GM12878 (cell line): ENCODE results near the gene SPATA18. TPM values are rescaled to one million over a fixed set of nuclear protein-coding genes. Genes with fewer than 3 reads are reported as not detected.
A peak's percentile ranks its signal among the peaks of the same experiment; 100 is the strongest.

Experiments
- ATAC-seq: fragments of 200-7000 bp; cut with Tn5 transposase; 3 replicates; pipeline ENCODE4 v1.9.1; 2020; ENCODE audit warnings: mild to moderate bottlenecking, moderate library complexity
- BruUV-seq: library from RNA; stranded (reverse); fragments of 400-500 nt; replicated peaks from 2 replicates; lab custom pipeline; 2021; lab: Mats Ljungman, UMichigan
- CTCF ChIA-PET: fragments of 300-600 bp; sonication (Branson Sonifier 250); formaldehyde crosslinking; extraction: SDS; loops from one replicate; lab custom pipeline; 2021; ENCODE audit warnings: inconsistent platforms; lab: Yijun Ruan, JAX
- POLR2A ChIA-PET: fragments of 350-600 bp; formaldehyde crosslinking; extraction: SDS; loops from one replicate; lab custom pipeline; 2021; ENCODE audit warnings: inconsistent platforms; lab: Charles Lee
- RAD21 ChIA-PET: fragments of 300-600 bp; sonication (Branson Sonifier 250); formaldehyde crosslinking; loops from one replicate; lab custom pipeline; 2023; ENCODE audit warnings: antibody characterized with exemption; ENCODE audit not compliant: unreplicated experiment; lab: Charles Lee
- SMC1A ChIA-PET: fragments of 300-600 bp; sonication (Branson Sonifier 250); formaldehyde crosslinking; loops from one replicate; lab custom pipeline; 2023; ENCODE audit not compliant: unreplicated experiment, uncharacterized antibody; lab: Charles Lee
- DNase-seq: peaks from one replicate; pipeline ENCODE4 v3.0.0-alpha.2; 2011; ENCODE audit warnings: low read depth, low spot score
- FAIRE-seq: peaks from 3 replicates; lab custom pipeline; 2011; peaks lifted over from hg19 to GRCh38; lab: Jason Lieb, UNC
- H2AFZ ChIP-seq: 2 replicates; pipeline ENCODE4 v1.6.0; 2011; ENCODE audit warnings: low read depth, low read length, control low read depth; ENCODE audit not compliant: control insufficient read depth
- H3K27ac ChIP-seq: 2 replicates; pipeline ENCODE4 v1.5.1; 2011; ENCODE audit warnings: control low read depth; ENCODE audit not compliant: control insufficient read depth, insufficient read depth
- H3K27me3 ChIP-seq, 2 experiments: replicated peaks in 1 of 2; 2 replicates each; pipeline versions ENCODE4 v1.6.0 to v1.6.1; 2011; ENCODE audit warnings: low read length in 1 of 2; ENCODE audit not compliant: control insufficient read depth in 2 of 2, insufficient read depth in 2 of 2
- H3K36me3 ChIP-seq, 2 experiments: 2 replicates each; pipeline ENCODE4 v1.5.1; 2011; ENCODE audit warnings: low read length in 1 of 2; ENCODE audit not compliant: control insufficient read depth in 2 of 2, insufficient read depth in 2 of 2
- H3K4me1 ChIP-seq: 2 replicates; pipeline ENCODE4 v1.6.1; 2011; ENCODE audit warnings: mild to moderate bottlenecking, low read length, moderate library complexity, mixed read lengths; ENCODE audit not compliant: control insufficient read depth, insufficient read depth
- H3K4me2 ChIP-seq: 2 replicates; pipeline ENCODE4 v1.6.0; 2011; ENCODE audit warnings: control low read depth; ENCODE audit not compliant: control insufficient read depth, insufficient read depth
- H3K4me3 ChIP-seq: fragments of 200-600 bp; sonication (generic); 2 replicates; pipeline ENCODE4 v1.5.1; 2016
- H3K79me2 ChIP-seq: 2 replicates; pipeline ENCODE4 v1.6.0; 2011; ENCODE audit warnings: low read length; ENCODE audit not compliant: control insufficient read depth, insufficient read depth
- H3K9ac ChIP-seq: 2 replicates; pipeline ENCODE4 v1.8.0; 2011; ENCODE audit warnings: low read length, control low read depth, mixed read lengths; ENCODE audit not compliant: control insufficient read depth, insufficient read depth
- H3K9me3 ChIP-seq: replicated peaks from 3 replicates; pipeline ENCODE4 v1.5.1; 2011; ENCODE audit warnings: mild to moderate bottlenecking, low read length; ENCODE audit not compliant: control insufficient read depth, insufficient read depth
- H4K20me1 ChIP-seq: 2 replicates; pipeline ENCODE4 v1.6.0; 2011; ENCODE audit not compliant: control insufficient read depth, insufficient read depth
- ATF2 ChIP-seq: IDR thresholded peaks from 2 replicates; pipeline ENCODE4 v1.6.1; 2012; ENCODE audit warnings: low read length, inconsistent platforms
- ATF7 ChIP-seq: fragments of 450-650 bp; IDR thresholded peaks from 2 replicates; pipeline ENCODE4 v1.6.1; 2016; ENCODE audit warnings: low read depth, mild to moderate bottlenecking
- CEBPB ChIP-seq, 2 experiments: fragments of 150-350 bp in 1 of 2; IDR thresholded peaks; 2 replicates each; pipeline ENCODE4 v1.6.1; 2012 to 2014; ENCODE audit warnings: low read depth in 2 of 2, low read length in 2 of 2, borderline replicate concordance in 1 of 2, inconsistent platforms in 1 of 2
- CREB1 ChIP-seq: IDR thresholded peaks from 2 replicates; pipeline ENCODE4 v1.6.1; 2012; ENCODE audit warnings: low read depth, mild to moderate bottlenecking, inconsistent platforms
- EP300 ChIP-seq, 2 experiments: fragments of 150-350 bp in 1 of 2; IDR thresholded peaks; 2 replicates each; pipeline ENCODE4 v1.6.1; 2011 to 2012; ENCODE audit warnings: low read depth in 2 of 2, low read length in 2 of 2, borderline replicate concordance in 1 of 2, improper control_type of control experiment in 1 of 2, inconsistent platforms in 1 of 2; ENCODE audit not compliant: control insufficient read depth in 1 of 2
- HDAC6 ChIP-seq: fragments of 200-600 bp; sonication (generic); IDR thresholded peaks from one replicate; pipeline ENCODE4 v1.8.0; 2017; ENCODE audit warnings: antibody characterized with exemption; ENCODE audit not compliant: unreplicated experiment
- IRF3 ChIP-seq: fragments of 450-650 bp; IDR thresholded peaks from 2 replicates; pipeline ENCODE4 v1.6.1; 2014; ENCODE audit warnings: mild to moderate bottlenecking
- JUNB ChIP-seq: IDR thresholded peaks from 2 replicates; pipeline ENCODE4 v1.6.1; 2016; ENCODE audit warnings: antibody characterized with exemption, mild to moderate bottlenecking
- JUND ChIP-seq: IDR thresholded peaks from 2 replicates; pipeline ENCODE4 v1.6.1; 2012; ENCODE audit warnings: low read depth, mild to moderate bottlenecking, low read length, improper control_type of control experiment, moderate library complexity
- MEF2B ChIP-seq: fragments of 450-650 bp; IDR thresholded peaks from 2 replicates; pipeline ENCODE4 v1.6.1; 2018; ENCODE audit warnings: mild to moderate bottlenecking, moderate library complexity; ENCODE audit not compliant: partially characterized antibody, poor library complexity, severe bottlenecking
- MYC ChIP-seq: IDR thresholded peaks from 2 replicates; pipeline ENCODE4 v1.6.1; 2011; ENCODE audit warnings: mild to moderate bottlenecking, low read length, moderate library complexity, inconsistent platforms; ENCODE audit not compliant: insufficient read depth, insufficient replicate concordance, insufficient read length, severe bottlenecking
- NBN ChIP-seq: fragments of 450-650 bp; IDR thresholded peaks from 2 replicates; pipeline ENCODE4 v1.6.1; 2016
- SKIL ChIP-seq: fragments of 450-650 bp; IDR thresholded peaks from 2 replicates; pipeline ENCODE4 v1.6.1; 2017; ENCODE audit warnings: mild to moderate bottlenecking, low read depth, inconsistent platforms; ENCODE audit not compliant: poor library complexity, severe bottlenecking
- SMAD5 ChIP-seq: IDR thresholded peaks from 2 replicates; pipeline ENCODE4 v1.6.1; 2016; ENCODE audit warnings: antibody characterized with exemption, low read depth
- SRF ChIP-seq, 2 experiments: IDR thresholded peaks; 2 replicates each; pipeline ENCODE4 v1.6.1; 2011; ENCODE audit warnings: low read depth in 2 of 2, low read length in 2 of 2, mild to moderate bottlenecking in 1 of 2, moderate library complexity in 1 of 2
- TCF7 ChIP-seq: IDR thresholded peaks from 2 replicates; pipeline ENCODE4 v1.6.1; 2014; ENCODE audit warnings: antibody characterized with exemption, borderline replicate concordance
- YBX1 ChIP-seq: fragments of 450-650 bp; IDR thresholded peaks from 2 replicates; pipeline ENCODE4 v1.6.1; 2016; ENCODE audit warnings: antibody characterized with exemption
- ZBTB33 ChIP-seq: fragments of 450-650 bp; IDR thresholded peaks from 2 replicates; pipeline ENCODE4 v1.6.1; 2017; ENCODE audit warnings: mild to moderate bottlenecking
- WGBS: methylation state at CpG from one replicate; pipeline ENCODE4 v1.1.6; 2016; ENCODE audit warnings: low lambda C conversion rate; ENCODE audit not compliant: insufficient replicate concordance, insufficient coverage; ENCODE audit errors: missing lambda C conversion rate; 5-methylcytosine and 5-hydroxymethylcytosine counted together
- in situ Hi-C: fragments of 300-500 bp; cut with MboI; formaldehyde crosslinking; loops from 9 replicates; pipeline ENCODE4 v1.14.3; 2018; ENCODE audit warnings: mixed read lengths
- intact Hi-C: fragments of 100-400 bp; cut with micrococcal nuclease; formaldehyde crosslinking; loops from one replicate; pipeline ENCODE4 v1.14.2; 2022; ENCODE audit not compliant: unreplicated experiment
- polyA plus RNA-seq, 11 experiments: library from polyadenylated mRNA; depleted of rRNA in 4 of 11; unstranded in 6 of 11; stranded (reverse) in 5 of 11; fragments of >200 nt; fragmentation: Nextera tagmentation in 4 of 11; fragmentation: Illumina TruSeq in 1 of 11; extraction: Ambion mirVana in 4 of 11; extraction: Trizol in 1 of 11; gene quantifications; 1 replicate in 1 of 11; 2 replicates in 10 of 11; pipeline versions ENCODE4 v1.2.1 to v1.2.3, GENCODE V29; 2011 to 2016; ENCODE audit warnings: inconsistent platforms in 2 of 11, missing spikeins in 2 of 11, low read depth in 1 of 11
- total RNA-seq, 4 experiments: library from RNA; depleted of rRNA in 3 of 4; stranded (reverse); fragments of >200 nt in 3 of 4; fragmentation: Illumina TruSeq in 1 of 4; extraction: Trizol in 1 of 4; gene quantifications; 2 replicates each; pipeline versions ENCODE4 v1.2.1 to v1.2.3, GENCODE V29; 2013 to 2021

The SPATA18 gene
- total and polyA plus RNA-seq, 10 of the 15 experiments (the other 5 are each of a cell fraction or from before 2014, with no cell fraction given), result 0.39 to 4.5 (median 1.9) TPM

GRCh38 chr4:52052475-52052780, 1.3 kb downstream of the SPATA18 start:
- Histone ChIP-seq H2AFZ (peak overlapping the region; percentile 84; the same call in 1 of the 2 replicates), H3K79me2 (no peaks in the 10 kb centered on the region), H4K20me1 (no peaks in the 10 kb centered on the region), H3K9me3 (no peaks in the 10 kb centered on the region; the same call in 2 of the 3 replicates), H3K27me3 (peaks cover 0 to 8% of the 10 kb centered on the region in 2 experiments; a peak in 3 of 4 replicates), H3K4me2 (peak overlapping the region; percentile 98), H3K36me3 (no peaks in the 10 kb centered on the region), H3K4me1 (peaks cover 9% of the 10 kb centered on the region), H3K4me3 (peak overlapping the region; percentile 84), H3K9ac (no peak overlapping the region), H3K27ac (no peak overlapping the region)
- 2% methylated on average over 7 of the region's 7 CpGs for WGBS
- CTCF ChIA-PET, result interaction anchor here (0.8 to 1.0 kb wide), 2 partner anchors 17 to 157 kb away, joined by 3 to 4 read pairs; no protein-coding TSS in a partner anchor
- no TSS peak for BruUV-seq
- intact Hi-C loops (no loop called here), in situ Hi-C loops (no loop called here)
- FAIRE-seq (peak; percentile 64), DNase-seq (peak; percentile 13), ATAC-seq (peak; percentile 80)
- SMC1A ChIA-PET, result interaction anchor here (0.6 kb wide), 1 partner anchor 175 kb away, joined by 3 read pairs; no protein-coding TSS in a partner anchor
- RAD21 ChIA-PET, result interaction anchor here (1.3 kb wide), 1 partner anchor 210 kb away, joined by 3 read pairs; the partner anchor contains the start of gene DCUN1D4
- POLR2A ChIA-PET, result no interaction called here
- no peak for TF ChIP-seq MYC
- TF ChIP-seq ZBTB33, result no peak
- TF ChIP-seq CEBPB (IDR thresholded peaks at IDR 0.05; ENCODE audit: borderline replicate concordance in 1 of 2, low read depth in 2 of 2, low read length in 2 of 2), result no peak
- peak; percentile 31; the same call in 1 of the 2 replicates for TF ChIP-seq JUNB
- no peak for TF ChIP-seq NBN
- no peak for TF ChIP-seq SMAD5
- no peak for TF ChIP-seq YBX1
- no peak for TF ChIP-seq JUND
- TF ChIP-seq ATF7, result 0 out of 2 replicates have a peak, but pooled peaks have one; percentile 23
- no peak for TF ChIP-seq IRF3
- TF ChIP-seq MEF2B, result peak; percentile 42
- peak; percentile 41; the same call in 1 of the 2 replicates for TF ChIP-seq CREB1
- no peak for TF ChIP-seq ATF2
- TF ChIP-seq SKIL, result no peak
- no peak for TF ChIP-seq EP300 (IDR thresholded peaks at IDR 0.05; ENCODE audit: borderline replicate concordance in 1 of 2, control insufficient read depth in 1 of 2, low read depth in 2 of 2, low read length in 2 of 2)
- TF ChIP-seq TCF7, result 0 out of 2 replicates have a peak, but pooled peaks have one; percentile 11
- peak in 1 of 2 experiments; percentile 42; a peak in 1 of 4 replicates for TF ChIP-seq SRF (IDR thresholded peaks at IDR 0.05; ENCODE audit: low read depth in 2 of 2, low read length in 2 of 2)
- no peak for TF ChIP-seq HDAC6
